ENCODE measurements around the gene ADCK1.

Gene ADCK1

DNA sequence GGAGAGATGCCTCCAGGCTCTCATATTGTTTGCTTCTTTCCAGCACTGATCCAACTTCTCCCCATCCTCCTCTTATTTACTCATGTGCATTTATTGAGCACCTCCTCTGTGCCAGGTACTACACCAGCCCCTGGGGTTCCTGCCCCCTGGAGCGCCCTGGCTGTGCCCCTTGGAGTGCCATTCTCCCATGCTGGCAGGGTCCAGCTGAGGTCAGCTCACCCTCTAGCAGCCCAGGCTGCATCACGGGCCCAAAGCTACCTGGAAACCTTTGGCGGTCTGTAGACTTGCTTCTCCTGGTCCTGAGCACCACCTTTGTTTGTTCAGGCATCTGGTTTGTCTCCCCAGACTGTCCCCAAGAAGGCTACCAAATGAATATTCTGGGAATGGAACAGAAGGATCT lies 67.0 kb downstream of the ADCK1 start:
- H3K4me3 ChIP-seq (ENCODE audit: low read length): no peak overlapping the region
- DNase-seq (ENCODE audit: low read depth): no peak

DNA sequence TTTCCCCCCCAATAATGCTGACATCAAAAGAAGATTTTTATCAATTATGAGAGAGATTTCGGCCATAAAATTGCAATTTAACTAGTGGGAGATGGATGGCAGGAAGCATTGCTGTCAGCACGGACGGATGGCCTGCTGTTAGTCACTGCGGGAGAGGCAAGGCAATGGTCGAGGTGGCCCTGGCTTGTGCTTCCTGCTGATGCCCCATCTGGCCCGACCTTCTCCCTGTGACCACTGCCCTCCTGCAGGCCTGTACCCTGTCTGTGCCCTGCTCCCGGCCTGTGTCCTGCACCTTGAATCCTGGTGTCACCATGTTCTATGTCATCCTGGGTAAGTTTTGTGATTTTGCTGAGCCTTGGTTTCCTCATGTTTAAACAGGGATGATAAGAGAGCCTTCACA lies 67.6 kb downstream of the ADCK1 start:
- DNase-seq (ENCODE audit: low read depth): no peak
- TF ChIP-seq, protein P1, sequence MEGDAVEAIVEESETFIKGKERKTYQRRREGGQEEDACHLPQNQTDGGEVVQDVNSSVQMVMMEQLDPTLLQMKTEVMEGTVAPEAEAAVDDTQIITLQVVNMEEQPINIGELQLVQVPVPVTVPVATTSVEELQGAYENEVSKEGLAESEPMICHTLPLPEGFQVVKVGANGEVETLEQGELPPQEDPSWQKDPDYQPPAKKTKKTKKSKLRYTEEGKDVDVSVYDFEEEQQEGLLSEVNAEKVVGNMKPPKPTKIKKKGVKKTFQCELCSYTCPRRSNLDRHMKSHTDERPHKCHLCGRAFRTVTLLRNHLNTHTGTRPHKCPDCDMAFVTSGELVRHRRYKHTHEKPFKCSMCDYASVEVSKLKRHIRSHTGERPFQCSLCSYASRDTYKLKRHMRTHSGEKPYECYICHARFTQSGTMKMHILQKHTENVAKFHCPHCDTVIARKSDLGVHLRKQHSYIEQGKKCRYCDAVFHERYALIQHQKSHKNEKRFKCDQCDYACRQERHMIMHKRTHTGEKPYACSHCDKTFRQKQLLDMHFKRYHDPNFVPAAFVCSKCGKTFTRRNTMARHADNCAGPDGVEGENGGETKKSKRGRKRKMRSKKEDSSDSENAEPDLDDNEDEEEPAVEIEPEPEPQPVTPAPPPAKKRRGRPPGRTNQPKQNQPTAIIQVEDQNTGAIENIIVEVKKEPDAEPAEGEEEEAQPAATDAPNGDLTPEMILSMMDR (conservative IDR thresholded peaks at IDR 0.05; ENCODE audit: low read depth, low read length): no peak
- H3K4me3 ChIP-seq (ENCODE audit: low read length): no peak overlapping the region

More for the DNA sequence above, 67.0 kb downstream of the ADCK1 start:
- TF ChIP-seq, protein P1 (conservative IDR thresholded peaks at IDR 0.05; ENCODE audit: low read depth, low read length): no peak

DNA sequence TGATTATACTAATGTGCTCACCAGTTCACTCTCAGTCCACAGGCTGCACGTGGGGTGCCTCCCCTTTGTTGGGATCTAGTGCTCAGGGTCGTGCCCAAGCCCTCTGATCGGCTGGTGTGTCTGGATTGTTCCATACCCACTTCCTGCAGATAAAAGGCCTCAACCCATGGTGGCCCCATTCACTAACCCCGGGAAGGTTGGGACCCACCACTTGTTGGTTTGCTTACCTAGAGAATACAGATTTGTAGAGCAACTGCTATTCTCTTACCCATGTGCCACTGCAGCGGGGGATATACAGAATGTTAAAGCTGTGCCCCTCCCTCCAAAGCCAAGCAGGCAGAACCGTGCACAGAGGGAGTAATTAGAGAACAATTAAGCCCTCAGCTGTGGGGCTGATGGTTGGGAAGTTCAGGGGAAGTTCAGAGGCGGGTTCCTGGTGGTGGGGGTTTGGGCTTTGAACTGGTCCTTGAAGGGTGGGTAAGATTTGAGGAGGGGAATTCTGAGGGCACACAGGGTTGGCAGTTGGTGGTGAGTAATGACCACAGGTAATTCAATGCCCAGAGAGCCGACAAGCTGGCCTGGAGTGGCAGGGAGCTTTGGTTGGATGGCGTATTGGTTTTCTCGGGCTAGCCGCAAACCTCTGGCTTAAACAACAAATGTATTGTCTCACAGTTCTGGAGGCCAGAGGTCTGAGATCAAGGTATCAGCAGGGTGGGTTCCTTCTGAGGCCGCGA lies 68.8 kb downstream of the ADCK1 start:
- no peak overlapping the region for H3K4me3 ChIP-seq (ENCODE audit: low read length)
- TF ChIP-seq, protein P1 (conservative IDR thresholded peaks at IDR 0.05; ENCODE audit: low read depth, low read length): no peak
- DNase-seq (ENCODE audit: low read depth): no peak

DNA sequence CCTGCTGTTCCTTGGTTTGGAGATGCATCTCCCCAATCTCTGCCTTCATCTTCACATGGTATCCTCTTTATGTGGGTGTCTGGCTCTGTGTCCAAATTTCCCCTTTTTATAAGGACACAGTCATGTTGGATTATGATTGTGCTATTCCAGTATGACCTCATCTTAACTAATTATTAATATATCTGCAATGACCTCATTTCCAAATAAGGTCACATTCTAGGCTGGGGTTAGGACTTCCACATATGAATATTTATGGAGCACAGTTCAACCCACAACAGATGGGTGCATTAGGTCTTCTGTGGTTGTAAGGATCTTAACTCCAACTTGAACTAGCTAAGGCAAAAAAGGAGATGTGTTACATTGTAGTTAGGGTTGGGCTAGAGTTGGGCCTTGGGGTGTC lies 69.4 kb downstream of the ADCK1 start:
- no peak overlapping the region for H3K4me3 ChIP-seq (ENCODE audit: low read length)
- no peak for DNase-seq (ENCODE audit: low read depth)
- TF ChIP-seq, protein P1 (conservative IDR thresholded peaks at IDR 0.05; ENCODE audit: low read depth, low read length): no peak

DNA sequence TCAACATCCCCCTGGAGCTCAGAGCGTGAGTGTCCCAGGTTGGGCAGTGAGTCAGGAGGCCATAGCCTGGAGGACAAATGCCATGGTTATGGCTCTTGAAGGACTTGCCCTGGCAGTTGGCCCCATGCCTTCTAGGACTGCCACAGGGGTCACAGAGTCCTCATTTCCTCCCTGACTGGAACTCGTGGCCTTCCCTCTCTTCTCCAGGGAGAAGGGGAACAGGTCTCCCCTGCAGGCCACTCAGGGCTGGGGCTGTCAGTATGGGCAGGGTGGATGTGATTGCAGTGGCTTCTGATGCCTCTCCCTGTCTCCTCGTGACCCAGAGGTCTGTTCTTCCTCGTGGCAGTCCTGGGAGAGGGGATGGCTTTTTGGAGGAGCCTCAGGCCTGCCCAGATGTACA lies 70.7 kb downstream of the ADCK1 start:
- no peak overlapping the region for H3K4me3 ChIP-seq (ENCODE audit: low read length)
- TF ChIP-seq, protein P1 (conservative IDR thresholded peaks at IDR 0.05; ENCODE audit: low read depth, low read length): no peak
- DNase-seq (ENCODE audit: low read depth): no peak

DNA sequence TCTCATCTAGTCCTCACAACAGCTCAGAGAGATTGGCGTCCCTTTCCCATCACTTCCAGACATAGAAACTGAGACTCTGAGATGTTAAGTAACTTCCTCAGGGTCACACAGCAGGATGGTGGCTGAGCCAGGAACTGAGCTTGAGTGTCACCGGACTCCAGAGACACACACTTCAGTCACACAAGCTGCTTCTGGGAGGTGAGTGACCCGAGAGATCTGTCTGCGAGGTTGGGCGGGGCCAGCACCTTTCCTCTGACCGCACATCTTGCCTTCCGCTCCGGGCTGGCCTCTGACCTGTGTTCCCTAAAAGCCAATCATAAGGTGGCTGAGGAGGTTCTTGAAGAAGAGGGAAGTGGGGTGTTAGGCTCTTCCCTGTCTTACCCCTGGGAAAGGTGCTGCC lies 72.2 kb downstream of the ADCK1 start:
- DNase-seq (ENCODE audit: low read depth): no peak
- H3K4me3 ChIP-seq (ENCODE audit: low read length): no peak overlapping the region
- TF ChIP-seq, protein P1 (conservative IDR thresholded peaks at IDR 0.05; ENCODE audit: low read depth, low read length): no peak

DNA sequence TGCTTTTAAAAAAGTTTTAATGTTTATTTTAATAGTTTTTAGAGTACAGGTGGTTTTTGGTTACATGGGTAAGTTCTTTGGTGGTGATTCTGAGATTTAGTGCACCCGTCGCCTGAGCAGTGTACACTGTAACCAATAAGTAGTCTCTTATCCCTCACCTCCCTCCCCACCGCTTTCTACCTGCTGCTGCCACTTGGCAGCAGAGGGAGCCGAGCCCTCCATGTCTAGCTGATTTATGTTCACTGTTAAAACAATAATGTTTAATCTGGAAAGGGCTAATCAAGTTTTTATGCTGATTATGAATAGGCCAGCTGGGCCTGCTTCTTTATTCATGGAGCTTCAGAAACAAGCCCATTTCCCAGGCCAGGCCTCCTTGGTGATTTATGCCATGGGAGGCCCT lies 73.1 kb downstream of the ADCK1 start:
- H3K4me3 ChIP-seq (ENCODE audit: low read length): no peak overlapping the region
- DNase-seq (ENCODE audit: low read depth): no peak
- TF ChIP-seq, protein P1 (conservative IDR thresholded peaks at IDR 0.05; ENCODE audit: low read depth, low read length): no peak

Measured in retinal pigment epithelial cell (primary cell).